GM12892 (cell line): ENCODE results near the gene GBA3.

Experiments used
- DNase-seq: peaks from one replicate; pipeline ENCODE4 v3.0.0; 2011; ENCODE audit not compliant: insufficient read length
- FAIRE-seq: peaks from 2 replicates; lab custom pipeline; 2011; peaks lifted over from hg19 to GRCh38; lab: Jason Lieb, UNC
- POLR2A ChIP-seq: IDR thresholded peaks from 2 replicates; pipeline ENCODE4 v1.6.1; 2011; ENCODE audit warnings: low read depth, low read length, control low read depth
- POLR2AphosphoS5 ChIP-seq: IDR thresholded peaks from 2 replicates; pipeline ENCODE4 v1.6.1; 2011; ENCODE audit warnings: low read depth, low read length, control low read depth
- TAF1 ChIP-seq: IDR thresholded peaks from 2 replicates; pipeline ENCODE4 v1.6.1; 2011; ENCODE audit warnings: low read depth, mild to moderate bottlenecking, control low read depth, low read length, borderline replicate concordance

Gene GBA3

GRCh38 chr4:22801391-22801790 lies 108.7 kb downstream of the GBA3 start:
- TF ChIP-seq POLR2AphosphoS5, result no peak
- TF ChIP-seq TAF1, result no peak
- no peak for FAIRE-seq
- no peak for DNase-seq

- no peak for TF ChIP-seq TAF1
- TF ChIP-seq POLR2AphosphoS5, result no peak
- TF ChIP-seq POLR2A, result no peak
- no peak for FAIRE-seq
Observed at GRCh38 chr4:22802876-22803275, 110.1 kb downstream of the GBA3 start.

GRCh38 chr4:22803512-22803911 lies 110.8 kb downstream of the GBA3 start:
- no peak for DNase-seq
- FAIRE-seq, result no peak
- TF ChIP-seq TAF1 (no peak), POLR2A (no peak), POLR2AphosphoS5 (no peak)

More at GRCh38 chr4:22802876-22803275, 110.1 kb downstream of the GBA3 start:
- DNase-seq, result no peak

GRCh38 chr4:22814906-22815305 lies 122.2 kb downstream of the GBA3 start:
- DNase-seq (no peak), FAIRE-seq (no peak)
- TF ChIP-seq TAF1 (no peak), POLR2AphosphoS5 (no peak), POLR2A (no peak)

- FAIRE-seq (no peak), DNase-seq (no peak)
- TF ChIP-seq POLR2A (no peak), POLR2AphosphoS5 (no peak), TAF1 (no peak)
Observed at GRCh38 chr4:22824091-22824490, 131.4 kb downstream of the GBA3 start.

- DNase-seq (no peak), FAIRE-seq (no peak)
- no peak for TF ChIP-seq TAF1
- TF ChIP-seq POLR2A, result no peak
- no peak for TF ChIP-seq POLR2AphosphoS5
Observed at GRCh38 chr4:22842360-22843018, 149.8 kb downstream of the GBA3 start.

- FAIRE-seq (no peak), DNase-seq (no peak)
- TF ChIP-seq POLR2AphosphoS5 (no peak), TAF1 (no peak), POLR2A (no peak)
Observed at GRCh38 chr4:22848332-22848731, 155.6 kb downstream of the GBA3 start.

GRCh38 chr4:22850055-22850454 lies 157.3 kb downstream of the GBA3 start:
- DNase-seq, result no peak
- FAIRE-seq, result no peak
- TF ChIP-seq TAF1 (no peak), POLR2AphosphoS5 (no peak), POLR2A (no peak)

- FAIRE-seq (no peak), DNase-seq (no peak)
- TF ChIP-seq POLR2A (no peak), POLR2AphosphoS5 (no peak), TAF1 (no peak)
Observed at GRCh38 chr4:22850630-22851029, 157.9 kb downstream of the GBA3 start.

GRCh38 chr4:22857411-22857810 lies 164.7 kb downstream of the GBA3 start:
- FAIRE-seq (no peak), DNase-seq (no peak)
- no peak for TF ChIP-seq POLR2A
- TF ChIP-seq TAF1, result no peak
- TF ChIP-seq POLR2AphosphoS5, result no peak

GRCh38 chr4:22859318-22859717 lies 166.6 kb downstream of the GBA3 start:
- TF ChIP-seq POLR2A (no peak), POLR2AphosphoS5 (no peak), TAF1 (no peak)
- FAIRE-seq (no peak), DNase-seq (no peak)
